Activated CD4-positive, CD25-positive, alpha-beta regulatory T cell (primary cell): ENCODE data around the gene NPPC.
"Not testable (repeated sequence)": the region's sequence is repeated elsewhere in the genome, so short reads cannot be mapped to it uniquely, and the experiment has no call there.

Experiments
- DNase-seq, 4 experiments: peaks; one replicate each; lab custom pipeline; 2025; lab: John Stamatoyannopoulos, UW

NPPC gene

DNA sequence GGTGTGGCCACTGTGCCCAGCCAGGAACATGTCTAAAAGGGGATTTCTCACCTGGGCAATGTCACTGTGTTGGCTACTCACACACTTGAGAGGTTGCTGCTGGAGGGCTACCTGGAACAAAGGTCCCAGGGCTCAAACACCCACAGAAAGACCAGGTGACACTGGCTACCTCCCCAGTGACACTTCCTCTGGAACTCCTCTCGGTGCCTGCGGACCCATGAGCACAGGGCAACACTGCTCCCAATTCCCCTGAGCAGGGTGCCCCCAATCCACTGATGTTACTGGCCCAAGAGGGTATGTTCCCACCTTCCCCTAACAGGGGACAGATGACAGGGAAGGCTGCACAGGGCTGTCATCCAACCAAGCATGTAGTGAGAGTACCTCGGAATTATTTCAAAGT, 5.8 kb downstream of the NPPC start:
- no peak for DNase-seq

GRCh38 chr2:231919341-231920035, 6.7 kb downstream of the NPPC start:
- no peak for DNase-seq

GRCh38 chr2:231918501-231919330, 7.5 kb downstream of the NPPC start:
- DNase-seq, result no peak

DNA sequence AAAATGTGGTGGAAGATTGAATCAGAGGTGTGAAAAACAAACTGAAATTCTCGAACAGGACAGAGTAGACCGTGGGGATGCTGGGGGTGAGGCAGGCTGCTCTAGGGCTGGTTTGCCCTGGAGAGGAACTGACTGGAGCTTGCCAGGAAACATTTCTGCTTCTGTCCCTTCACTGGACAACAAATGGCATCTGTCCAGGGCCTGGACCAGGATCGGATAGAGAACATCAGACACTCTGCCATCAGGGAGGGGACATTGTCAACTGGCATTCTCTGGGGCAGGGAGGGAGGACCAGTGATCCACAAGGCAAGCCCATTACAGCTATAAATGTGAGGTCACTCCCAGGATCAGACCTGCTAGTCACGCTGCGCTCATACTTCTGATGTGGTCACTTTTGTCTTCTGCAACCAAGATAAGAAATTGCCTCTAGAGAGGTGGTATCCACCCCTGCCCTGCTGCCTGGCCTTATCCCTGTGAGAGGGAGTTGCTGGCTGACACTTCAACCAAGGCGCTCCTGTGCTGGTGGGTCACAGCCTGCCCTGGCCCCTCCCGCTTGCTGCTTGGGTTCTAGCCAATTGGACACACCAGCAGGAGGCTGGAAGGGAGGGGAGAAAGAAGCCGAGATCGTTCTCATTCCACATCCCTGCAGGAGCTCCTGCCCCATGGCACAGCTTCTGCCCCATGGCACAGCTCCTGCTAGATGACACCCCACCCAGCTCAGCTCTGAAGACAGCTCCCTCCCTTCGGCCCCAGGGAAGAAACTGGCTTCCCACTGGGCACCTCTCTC, 8.7 kb downstream of the NPPC start:
- DNase-seq, result no peak

GRCh38 chr2:231914077-231914690, 12.0 kb downstream of the NPPC start:
- DNase-seq, result no peak

- no peak for DNase-seq
These were observed 14.8 kb downstream of the NPPC start for GRCh38 chr2:231911381-231911780.

DNA sequence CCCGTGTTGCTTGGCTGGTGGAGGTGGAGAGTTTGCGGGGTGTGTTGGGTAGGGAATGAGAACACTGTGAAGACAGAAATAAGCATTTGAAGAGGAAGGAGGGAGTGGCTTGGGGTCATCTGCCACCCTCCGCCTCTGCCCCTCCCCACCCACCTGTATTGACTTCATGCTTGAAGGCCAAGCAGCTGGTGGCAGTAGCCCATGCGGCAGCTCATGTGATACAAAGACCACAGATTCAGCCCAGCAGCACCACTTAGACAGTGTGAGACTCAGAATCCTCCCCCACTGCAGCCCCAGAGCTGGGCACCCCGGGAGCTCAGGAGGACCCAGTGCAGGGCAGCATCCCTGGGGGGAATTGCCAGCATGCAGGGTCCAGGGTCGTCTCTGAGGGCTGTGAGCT, 15.4 kb downstream of the NPPC start:
- no peak for DNase-seq

- DNase-seq, result not testable (repeated sequence)
These were observed 16.0 kb downstream of the NPPC start for GRCh38 chr2:231910161-231910560.

DNA sequence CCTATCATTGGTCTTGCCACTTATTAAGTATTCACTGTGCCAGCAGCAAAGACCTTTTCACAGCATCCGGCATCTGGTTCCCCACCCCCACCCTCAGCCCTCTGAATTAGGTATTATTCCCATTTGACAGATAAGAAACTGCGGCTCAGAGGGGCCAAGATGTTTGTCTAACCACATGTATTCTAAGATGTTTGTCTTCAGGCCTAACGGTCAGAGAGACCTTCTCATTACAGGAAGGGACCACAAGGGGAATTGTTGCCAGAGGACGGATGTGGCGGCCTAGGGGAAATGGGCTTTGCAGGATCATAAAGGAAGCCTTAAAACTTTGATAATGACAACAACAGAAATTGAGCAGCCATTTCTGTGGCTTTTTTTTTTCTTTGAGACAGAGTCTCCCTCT, 16.6 kb downstream of the NPPC start:
- no peak for DNase-seq

GRCh38 chr2:231908584-231908983, 17.6 kb downstream of the NPPC start:
- DNase-seq, result no peak

GRCh38 chr2:231907765-231908164, 18.4 kb downstream of the NPPC start:
- DNase-seq, result no peak

DNA sequence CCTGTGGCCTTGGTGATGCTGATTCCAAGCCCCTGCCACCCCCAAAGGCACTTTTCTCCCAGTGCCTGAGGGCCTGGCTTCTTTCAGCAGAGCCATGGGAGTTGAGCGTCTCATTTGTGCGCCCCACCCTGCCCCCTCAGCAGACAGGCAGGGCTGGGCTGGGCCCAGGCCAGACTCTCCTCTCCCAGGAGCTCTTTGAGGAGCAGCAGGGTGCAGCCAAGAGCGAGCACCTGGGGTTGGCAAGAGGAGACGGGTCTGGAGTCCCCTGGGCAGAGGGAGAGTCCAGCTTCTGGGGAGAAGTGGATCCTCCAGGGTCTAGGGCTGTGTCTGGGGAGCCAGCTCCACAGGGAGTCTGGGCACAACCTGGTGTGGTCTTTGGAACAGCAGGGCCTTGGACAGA, 21.2 kb downstream of the NPPC start:
- no peak for DNase-seq

DNA sequence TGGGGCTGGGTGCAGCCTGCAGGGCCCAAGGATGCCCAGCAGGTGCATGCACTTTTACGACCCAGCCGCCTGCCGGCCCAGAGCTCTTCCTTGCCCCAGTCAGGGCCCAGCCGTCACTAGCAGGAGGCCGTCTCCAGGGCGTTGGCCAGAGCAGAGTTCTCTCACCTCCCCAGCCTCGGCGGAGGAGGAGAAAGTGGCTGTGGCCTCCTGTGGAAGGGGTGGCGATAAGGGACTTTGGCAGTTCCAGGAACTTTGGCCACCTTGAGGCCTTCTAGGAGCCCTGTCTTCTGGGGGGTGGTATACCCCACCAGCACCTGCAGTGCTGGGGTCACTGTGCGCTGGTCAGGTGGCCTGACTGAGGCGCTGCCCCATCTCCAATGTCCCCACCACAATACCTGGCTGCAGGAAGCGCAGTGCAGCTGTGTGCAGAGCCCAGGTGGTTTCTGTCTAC, 22.0 kb downstream of the NPPC start:
- DNase-seq, result no peak

- no peak for DNase-seq
These were observed 23.6 kb downstream of the NPPC start for GRCh38 chr2:231902598-231902997.

DNA sequence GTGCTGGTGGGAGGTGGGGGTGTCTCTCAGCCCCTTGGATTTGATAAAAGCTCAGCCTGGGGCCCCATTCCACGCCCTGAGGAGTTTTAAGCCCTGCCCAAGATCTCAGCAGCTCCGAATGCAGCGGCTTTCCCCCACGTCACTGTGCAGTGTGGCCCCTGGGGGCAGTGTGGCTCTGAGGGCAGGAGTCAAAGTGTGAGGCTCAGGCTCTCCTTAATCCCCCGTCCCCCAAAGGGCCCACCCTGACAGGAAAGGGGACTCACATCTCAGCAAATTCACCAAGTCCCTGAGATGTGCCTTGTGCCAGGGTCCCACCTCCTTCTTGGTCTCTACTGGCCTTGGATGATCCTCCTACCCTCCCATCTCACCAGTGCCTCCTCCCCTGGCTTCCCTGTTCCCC, 25.2 kb downstream of the NPPC start:
- DNase-seq, result no peak

DNA sequence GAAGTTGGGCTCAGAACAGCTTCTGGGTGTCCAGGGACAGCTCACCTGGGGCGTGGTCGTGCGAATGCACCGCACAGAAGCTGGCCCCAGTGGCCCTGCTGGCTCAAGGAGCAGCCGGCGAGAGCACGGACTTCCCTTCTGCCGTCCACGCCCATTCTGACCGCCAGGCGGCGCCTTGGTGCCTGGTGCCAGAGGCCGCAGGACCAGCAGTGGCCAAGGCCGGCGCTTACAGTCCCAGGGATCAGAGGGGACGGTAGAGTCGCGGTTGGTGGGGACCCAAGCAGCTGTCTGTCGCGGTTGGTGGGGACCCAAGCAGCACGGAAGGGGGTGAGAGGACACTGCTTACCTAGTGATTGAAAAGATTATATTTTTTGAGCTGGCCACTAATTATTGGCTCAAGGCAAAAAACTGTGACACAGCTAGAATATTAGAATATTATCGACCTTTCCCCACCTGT, 25.7 kb downstream of the NPPC start:
- DNase-seq, result peak; percentile 8 to 52 (median 28)

GRCh38 chr2:231894566-231895380, 31.4 kb downstream of the NPPC start:
- DNase-seq, result no peak

DNA sequence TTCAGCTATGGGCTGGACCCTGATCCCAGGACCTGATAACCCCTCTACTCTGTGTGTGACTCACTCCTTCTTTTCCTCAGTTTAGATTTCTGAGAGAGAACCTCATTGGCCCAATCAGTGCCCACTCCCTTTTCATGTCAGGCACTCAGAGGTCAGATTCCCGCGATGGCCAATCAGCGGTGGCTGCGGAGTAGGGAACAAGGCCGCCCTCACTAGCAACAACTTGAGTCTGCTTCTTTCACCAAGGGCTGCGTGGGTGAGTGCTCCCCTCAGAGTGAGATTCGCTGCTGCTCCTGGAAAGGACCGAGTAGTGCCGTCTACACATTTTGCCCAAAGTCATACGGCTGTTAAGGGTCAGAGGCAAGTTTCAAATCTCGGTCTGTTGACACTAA, 34.7 kb downstream of the NPPC start:
- no peak for DNase-seq

GRCh38 chr2:231890896-231891513, 35.2 kb downstream of the NPPC start:
- DNase-seq, result no peak

DNA sequence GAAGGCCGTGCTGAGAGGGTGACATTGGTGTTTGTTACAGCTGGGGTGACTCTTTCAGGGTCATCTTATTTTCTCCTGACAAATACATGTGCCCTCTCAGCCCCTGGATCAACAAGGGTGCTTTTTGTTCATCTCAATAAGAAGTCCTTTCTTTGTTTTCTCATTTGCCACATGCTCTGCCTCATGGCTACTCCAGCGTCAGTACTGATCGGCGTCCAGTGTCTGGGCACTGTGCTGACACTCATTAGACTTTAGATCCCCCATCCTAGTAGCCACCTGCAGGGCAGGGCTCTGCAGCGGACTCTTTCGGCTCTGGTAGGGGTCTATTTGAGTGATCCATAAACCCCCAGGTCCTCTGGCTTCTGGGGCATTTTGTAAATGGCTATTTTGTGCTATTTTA, 38.4 kb downstream of the NPPC start:
- no peak for DNase-seq
